ENCODE measurements around the gene TMEM178B.
"Not testable (repeated sequence)": the region's sequence is repeated elsewhere in the genome, so short reads cannot be mapped to it uniquely, and the experiment has no call there.

The TMEM178B gene

DNA sequence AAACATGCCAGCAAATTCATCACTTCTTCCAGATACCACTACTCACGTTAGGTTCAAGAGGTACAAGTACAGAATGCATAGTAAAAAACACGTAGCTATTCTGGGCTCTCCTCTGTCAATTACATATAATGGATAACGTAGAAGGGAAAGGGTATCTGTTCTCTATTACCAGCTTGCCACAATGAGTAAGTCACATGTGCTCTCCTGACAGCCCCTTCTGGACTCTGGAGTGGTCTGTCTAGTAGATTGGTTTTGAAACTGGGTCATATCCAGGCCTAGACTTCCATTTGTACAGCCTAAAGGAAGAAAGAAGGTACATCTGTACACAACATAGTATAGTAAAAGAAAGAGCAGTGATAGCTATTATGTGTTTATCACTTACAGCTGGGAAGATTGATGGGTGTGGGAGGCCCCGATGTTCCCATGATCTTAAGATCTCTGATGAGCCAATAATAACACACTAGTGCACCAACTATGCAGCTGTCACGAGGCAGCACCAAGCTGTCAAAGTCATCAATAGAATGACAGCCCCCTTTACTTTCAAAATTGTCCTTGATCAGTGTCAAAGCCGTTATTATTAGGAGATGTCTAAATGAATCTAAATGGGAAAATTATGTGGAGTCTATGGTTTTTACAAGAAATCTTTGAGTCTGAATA, 315.4 kb downstream of the TMEM178B start:
- DNase-seq (ENCODE audit: low read depth), result no peak

DNA sequence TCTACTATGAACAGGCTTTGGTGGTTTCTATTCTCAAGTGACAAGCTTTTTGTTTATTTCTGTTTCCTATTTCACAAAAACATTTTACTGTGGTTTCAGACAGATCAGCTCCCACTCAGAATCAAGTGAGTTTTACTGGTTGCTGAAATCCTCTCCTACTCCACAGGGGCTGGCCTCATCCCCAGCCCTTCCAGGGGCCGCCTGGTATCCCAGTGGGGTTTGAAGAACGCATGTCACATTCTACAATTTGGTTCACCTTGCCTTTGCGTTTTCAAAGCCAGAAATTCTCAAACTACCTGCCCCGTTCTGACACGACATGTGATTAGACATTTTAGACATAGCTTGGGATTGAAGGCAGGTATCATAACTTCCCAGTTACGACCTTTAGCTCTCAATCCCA, 316.5 kb downstream of the TMEM178B start:
- no peak for DNase-seq (ENCODE audit: low read depth)

DNA sequence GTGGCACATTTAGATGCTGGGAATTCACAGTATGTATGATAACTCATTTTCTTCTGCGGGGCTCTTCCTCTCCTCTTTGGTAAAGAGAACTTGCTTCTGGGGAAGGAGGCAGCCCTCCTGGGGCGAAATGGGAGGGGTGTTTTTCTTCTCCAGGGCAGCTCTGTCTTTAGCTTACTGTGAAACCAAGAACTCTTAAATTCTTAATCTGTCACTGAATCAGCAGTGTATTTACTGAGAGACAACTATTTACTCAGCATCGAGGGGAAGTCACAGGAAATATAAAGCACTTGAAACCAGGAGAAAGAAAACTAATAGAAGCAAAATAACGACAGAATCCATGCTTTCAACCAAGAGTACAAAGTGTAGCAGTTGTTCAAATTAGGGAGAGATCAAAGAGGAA, 319.2 kb downstream of the TMEM178B start:
- DNase-seq (ENCODE audit: low read depth), result no peak

DNA sequence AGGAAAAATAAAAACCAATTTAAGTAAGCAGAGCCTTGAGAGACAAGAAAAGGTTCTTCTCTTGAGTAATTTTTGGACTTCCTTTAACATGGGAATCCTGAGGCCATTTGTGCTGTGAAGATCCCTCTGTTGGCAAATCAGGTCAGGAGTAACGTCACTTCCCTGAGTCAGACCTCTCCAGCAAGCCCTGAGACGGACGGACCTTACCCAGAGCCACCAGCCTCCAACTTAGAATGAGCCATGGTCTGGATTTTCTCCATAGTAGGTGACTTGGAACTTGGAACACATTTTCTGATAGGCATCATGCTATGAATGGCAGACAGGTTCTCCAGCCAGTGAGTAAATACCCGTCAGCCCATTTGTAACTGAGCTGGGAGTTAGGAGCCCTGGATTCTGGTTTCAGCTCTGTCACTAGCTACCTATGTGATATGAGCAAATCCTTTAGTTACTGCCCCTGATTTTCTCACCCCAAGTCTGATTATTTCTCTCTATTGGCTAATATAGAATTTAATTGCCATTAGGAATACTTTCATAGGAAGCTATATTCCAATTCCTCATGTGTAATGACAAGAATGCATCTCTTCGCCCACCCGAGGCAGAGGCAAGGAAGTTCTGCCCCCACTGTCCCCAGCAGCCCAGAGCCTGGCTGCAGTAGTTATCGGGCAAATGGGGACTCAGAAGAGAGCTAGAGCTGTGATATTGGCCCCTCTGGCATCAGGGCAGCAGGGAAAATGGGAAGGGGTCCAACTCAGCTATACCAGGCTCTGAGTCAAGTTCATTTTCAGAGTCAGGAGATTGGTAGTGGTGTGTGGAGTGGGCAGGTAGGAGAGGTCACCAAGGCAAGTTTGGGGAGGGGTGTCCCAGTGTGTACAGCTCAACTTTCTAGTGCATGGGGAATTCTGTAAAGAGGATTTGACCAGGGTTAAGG, 323.6 kb downstream of the TMEM178B start:
- no peak for DNase-seq (ENCODE audit: low read depth)

DNA sequence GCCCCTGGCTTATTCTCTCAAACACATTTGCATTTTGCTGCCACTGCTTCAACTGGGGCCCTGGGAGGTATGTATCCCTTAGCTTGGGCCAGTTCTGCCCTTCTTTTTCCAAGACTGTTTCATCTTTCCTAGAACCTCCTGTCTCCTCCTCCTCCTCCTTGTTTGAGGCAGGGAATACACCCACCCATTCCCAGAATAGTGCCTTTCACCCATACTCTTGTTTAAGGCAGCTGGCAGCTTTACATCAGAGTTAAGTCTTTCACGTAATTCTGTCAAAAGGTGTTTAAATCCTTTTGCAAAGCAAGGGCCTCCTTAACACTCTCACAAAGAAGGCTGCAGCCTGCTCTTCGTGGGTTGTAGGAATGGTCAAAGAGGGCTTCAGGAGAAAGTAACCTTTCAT, 326.5 kb downstream of the TMEM178B start:
- no peak for DNase-seq (ENCODE audit: low read depth)

DNA sequence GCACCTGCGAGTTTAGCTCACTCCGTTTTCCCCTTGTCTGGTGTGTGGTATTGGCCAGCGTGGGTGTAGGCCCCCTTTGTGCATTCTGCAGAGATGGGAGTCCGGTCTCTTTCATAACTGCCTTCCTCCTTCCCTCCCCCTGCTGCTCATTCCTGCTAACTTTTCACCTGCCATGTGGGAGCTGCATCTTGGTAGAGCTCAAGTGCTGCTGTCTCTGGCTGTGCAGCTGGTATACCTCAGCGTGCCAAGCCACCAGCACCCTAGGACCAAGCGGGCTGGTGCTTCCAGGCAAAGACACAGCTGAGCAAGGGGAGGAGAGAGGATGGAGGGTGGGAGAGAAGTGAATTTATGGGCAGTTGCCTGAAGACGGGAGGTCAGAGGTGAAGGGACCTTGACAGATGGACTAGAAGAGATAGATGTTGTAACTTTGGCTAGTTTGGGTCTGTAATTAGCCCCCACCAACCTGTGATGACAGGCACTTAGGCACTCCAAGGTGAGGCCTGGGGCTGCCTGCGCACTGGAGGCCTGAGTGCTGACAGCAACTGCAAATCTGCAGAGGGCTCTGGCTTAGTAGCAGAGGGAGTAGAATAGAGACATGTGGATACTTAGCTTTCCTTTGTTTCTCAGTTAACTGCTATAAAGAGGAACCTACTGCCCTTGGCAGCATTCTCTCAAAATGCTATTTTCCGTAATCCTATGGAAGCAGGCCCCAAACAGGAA, 328.6 kb downstream of the TMEM178B start:
- no peak for DNase-seq (ENCODE audit: low read depth)

DNA sequence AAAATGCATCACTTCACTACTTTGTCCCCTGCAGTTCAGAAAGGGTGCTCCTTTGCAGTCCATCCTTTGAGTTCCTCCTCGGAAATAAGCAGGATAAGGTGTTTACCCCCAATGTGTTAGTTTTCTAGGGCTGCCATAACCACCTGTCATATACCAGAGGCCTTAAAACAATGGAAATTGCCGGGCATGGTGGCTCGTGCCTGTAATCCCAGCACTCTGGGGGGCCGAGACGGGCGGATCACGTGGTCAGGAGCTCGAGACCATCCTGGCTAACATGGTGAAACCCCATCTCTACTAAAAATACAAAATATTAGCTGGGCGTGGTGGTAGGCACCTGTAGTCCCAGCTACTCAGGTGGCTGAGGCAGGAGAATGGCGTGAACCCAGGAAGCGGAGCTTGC, 330.0 kb downstream of the TMEM178B start:
- not testable (repeated sequence) for DNase-seq (ENCODE audit: low read depth)

DNA sequence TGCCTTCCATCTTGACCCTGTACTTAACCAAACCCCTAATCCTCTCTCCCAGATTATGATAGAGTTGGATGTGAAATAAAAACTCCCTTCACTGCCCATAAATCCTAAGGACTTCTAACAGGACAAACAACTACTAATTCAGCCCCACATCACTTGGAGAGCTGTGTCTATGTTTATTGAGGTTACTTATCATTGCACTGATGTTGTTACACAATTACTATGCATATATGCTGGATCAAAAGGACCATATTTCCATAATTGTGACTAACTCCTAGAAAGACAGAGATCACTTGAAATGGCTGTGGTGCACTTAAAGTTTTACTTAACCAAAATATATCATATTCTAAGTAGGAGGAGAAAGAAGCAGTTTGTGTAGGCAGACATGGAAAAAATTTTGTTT, 332.5 kb downstream of the TMEM178B start:
- no peak for DNase-seq (ENCODE audit: low read depth)

DNA sequence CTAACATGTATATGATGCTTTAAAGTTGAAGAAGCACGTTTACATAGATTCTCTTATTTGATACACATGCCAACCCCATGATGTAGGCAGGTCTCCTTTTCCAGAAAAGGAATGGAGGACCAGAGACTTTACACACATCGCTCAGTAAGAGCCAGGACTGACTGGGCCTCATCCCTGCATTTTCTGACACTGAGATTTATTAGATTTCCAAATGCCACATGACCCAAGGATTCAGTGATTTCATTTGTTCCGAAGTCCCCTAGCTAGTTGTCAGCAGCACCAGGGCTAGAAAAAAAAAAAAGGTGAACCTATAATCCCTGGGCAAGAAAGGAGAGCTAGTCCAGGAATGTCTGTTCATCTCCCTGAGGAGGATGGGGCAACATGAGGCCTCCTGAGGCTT, 334.0 kb downstream of the TMEM178B start:
- DNase-seq (ENCODE audit: low read depth), result no peak

DNA sequence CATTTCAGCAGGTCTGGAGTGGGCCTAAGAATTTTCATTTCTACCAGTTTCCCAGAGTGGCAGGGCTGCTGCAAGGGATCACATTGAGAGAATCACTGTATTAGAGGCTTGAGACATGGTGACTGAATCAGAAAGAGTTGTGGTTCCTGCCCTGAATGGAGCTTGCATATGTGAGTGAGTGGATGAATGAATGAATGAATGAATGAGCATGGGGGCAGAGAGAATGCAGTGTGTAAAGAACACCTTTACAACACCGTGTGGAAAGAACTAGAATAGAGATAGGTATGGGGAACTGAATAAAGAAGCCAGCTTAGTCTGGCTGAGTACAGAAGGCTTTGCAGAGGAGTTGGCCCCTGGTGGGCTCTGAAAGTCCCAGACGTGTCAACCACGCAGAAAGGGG, 334.6 kb downstream of the TMEM178B start:
- DNase-seq (ENCODE audit: low read depth), result no peak

DNA sequence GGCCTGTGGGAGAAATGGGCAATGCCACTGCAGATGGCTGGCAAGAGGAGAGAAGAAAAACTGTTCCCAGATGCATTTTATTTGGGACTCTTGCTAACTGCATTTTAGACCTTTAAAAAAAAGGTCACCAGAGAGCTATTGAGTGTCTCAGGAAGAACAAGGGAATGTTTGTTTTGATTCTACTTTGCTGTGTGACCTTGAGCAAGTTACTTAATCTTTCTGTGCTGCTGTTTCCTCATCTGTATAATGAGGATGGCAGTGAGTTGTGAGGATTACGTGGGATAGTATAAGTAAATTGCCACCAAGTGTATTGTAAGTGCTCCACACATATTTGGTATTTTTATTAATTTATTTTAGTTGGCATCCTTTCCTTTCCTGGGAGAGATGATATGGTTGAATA, 335.4 kb downstream of the TMEM178B start:
- DNase-seq (ENCODE audit: low read depth), result no peak

DNA sequence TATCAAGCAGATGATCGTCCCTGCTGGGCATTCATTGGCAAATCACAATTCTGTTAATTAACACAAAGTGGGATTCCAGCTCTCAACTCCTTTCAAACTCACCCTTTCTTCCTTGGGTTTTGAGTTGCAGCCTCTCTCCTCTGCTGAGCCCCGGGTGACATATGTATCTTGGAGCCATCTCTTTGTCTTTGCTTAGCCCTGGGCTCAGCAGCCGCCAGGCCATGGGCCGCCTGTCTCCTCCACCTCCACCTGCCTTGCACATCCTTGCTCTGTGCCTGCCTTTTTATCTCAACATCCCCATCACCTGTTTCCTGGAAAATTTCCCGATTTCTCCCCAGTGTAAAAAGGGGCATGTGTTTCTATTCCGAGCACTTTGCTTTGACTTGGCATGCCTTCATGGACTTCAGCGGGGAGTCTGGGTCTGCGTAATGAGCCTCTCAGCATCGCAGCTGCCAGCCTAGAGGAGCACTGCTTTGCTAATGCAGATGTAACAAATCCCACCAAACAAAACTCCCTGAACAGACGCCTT, 336.0 kb downstream of the TMEM178B start:
- no peak for DNase-seq (ENCODE audit: low read depth)

DNA sequence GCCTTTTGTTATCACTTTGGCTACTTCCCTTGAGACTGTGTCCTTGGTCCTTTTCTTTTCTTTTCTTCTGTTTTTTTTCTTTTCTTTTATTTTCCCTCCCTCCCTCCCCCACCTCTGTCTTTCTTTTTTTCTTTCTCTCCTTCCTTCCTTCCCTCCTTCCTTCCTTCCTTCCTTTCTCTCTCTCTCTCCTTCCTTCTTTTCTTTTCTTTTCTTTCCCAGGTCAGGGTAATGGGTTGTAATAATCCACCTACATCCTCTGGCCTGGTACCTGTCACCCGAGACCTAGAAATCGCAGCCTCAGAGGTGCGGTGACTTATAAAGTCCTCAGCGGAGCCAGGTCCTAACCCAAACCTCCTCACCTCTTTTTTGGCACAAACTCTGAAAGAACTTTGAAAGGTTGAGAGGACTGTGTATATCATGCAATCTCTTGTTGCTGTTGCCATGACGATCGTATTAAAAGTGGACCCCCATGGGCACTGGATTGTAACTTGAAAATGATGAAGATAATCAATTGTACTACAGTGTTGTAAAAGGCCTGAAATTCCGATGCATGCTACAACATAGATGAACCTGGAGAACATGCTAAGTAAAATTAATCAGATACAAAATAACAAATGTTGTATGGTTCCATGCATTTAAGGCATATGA, 336.6 kb downstream of the TMEM178B start:
- DNase-seq (ENCODE audit: low read depth), result no peak

DNA sequence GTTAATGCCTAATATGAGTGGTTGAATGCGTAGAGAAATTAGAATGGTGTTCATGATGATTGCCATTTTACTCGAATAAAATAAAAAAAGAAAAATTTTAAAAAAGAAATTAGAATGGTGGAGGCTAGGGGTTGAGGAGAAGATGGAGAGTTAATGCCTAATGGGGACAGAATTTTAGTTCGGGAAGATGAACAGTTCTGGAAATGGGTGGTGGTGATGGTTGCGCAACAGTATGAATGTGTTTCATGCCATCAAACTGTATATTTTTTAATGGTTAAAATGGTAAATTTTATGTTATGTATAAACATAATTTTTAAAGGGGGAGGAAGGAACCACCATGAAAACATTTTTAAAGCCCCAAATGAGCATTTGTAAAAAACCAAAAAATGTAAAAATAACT, 337.3 kb downstream of the TMEM178B start:
- no peak for DNase-seq (ENCODE audit: low read depth)

DNA sequence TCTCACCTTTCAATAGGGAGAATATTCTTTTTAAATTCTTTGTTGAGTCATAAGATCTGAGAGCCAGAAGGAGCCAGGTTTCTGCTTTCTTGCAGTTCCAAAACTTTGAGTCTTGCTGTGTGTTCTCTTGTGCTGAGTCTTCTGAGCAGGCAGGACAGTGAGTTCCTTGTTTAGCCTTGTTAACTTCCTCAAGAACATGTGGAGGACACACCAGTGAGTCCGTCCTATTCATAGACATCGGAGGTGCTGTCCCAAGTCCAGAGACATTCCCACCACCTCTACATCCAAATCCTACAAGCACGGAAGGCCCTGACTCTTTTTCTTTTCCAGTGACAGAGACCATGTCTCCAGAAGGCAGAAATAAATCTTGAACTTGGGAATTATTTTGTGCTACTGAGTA, 342.1 kb downstream of the TMEM178B start:
- DNase-seq (ENCODE audit: low read depth), result no peak

DNA sequence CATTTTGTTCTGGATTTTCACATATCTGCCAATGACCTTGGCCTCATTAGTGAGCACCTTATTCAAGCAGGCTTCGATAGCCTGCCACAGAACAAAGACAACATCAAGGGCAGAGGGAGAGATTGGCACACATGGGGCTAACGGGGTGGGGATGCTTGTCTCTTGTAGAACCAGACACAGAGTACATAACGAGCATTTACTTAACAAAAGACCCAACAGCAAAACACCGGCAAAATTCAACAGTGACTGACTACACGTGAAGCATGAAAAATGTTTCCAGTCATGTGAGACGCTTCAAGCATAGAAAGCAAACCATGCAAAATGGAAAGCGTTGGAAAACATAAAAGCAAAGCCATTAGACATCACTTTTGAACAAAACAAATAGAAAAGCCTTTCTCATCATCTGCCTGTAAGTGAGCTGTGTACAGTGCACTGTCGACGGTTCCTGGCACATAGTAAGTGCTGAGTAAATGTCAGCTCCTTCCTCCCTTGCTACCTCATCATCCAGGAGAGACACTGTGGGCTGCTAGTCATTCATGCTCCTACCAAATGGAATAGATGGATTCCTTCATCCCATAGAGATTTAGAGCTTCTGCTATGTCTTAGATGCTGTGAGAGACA, 342.9 kb downstream of the TMEM178B start:
- no peak for DNase-seq (ENCODE audit: low read depth)

DNA sequence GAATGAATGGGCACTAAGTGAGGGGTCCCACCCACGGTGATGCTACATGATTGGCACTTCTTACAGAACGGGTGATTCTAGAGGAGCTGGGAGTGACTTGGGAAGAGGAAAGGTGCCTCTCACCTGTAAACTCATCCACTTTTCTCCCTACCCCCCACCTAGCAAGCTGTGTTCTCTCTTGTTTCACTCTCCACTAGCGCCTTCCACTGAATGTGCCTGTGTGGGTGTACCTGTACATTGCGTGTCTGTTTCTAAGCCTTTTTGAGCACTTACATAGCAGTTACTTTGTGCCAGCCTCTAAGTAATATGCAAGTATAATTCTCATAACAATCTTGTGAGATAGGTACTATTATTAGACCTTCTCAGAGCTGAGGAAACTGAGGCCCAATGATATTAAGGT, 343.6 kb downstream of the TMEM178B start:
- DNase-seq (ENCODE audit: low read depth), result no peak

DNA sequence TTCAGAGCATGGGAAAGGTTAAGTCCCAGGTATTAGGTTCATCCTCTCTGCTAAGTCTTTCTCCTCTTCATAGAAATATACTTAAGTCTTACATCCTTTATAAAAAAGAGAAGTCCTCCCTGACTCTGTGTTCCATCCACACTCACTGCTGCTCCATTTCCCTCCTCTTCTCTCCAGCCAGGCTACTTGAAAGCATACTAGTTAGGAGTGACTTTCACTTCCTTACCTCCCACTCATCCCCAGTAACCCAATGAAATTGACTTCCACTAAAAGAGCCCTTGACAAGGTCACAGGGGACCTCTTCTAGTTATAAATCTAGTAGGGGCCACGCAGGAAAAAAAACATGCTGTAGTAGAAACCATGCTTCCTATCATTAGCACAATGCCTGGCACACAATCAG, 344.2 kb downstream of the TMEM178B start:
- no peak for DNase-seq (ENCODE audit: low read depth)

DNA sequence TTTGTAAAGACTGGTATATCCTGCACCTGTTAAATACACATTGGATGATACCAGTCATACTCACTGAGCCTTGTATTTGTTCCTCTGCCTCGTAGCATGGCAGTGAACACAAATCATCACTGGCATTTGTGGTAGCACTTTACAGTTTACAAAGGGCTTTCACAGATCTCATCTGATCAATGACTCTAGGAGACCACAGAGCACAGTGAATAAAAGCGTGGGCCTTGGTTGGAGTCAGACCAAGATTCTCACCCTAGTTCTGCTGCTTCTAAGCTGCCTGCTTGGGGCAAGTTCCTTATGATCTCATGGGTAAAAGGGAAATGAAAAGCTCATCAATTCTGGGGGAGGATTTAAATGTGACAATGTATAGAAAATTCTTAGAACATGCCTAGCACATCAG, 347.4 kb downstream of the TMEM178B start:
- DNase-seq (ENCODE audit: low read depth), result no peak

DNA sequence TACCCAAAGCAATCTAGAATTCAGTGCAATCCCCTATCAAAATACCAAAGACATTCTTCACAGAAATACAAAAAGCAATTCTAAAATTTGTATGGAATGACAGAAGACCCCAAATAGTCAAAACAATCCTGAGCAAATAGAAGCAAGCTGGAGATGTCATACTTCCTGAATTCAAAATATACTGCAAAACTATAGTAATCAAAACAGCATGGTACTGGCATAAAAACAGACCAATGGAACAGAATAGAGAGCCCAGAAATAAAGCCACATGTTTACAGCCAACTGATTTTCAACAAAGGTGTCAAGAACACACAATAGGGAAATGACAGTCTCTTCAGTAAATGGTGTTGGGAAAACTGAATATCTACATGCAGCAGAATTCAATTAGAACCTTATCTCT, 353.3 kb downstream of the TMEM178B start:
- DNase-seq (ENCODE audit: low read depth), result no peak

DNA sequence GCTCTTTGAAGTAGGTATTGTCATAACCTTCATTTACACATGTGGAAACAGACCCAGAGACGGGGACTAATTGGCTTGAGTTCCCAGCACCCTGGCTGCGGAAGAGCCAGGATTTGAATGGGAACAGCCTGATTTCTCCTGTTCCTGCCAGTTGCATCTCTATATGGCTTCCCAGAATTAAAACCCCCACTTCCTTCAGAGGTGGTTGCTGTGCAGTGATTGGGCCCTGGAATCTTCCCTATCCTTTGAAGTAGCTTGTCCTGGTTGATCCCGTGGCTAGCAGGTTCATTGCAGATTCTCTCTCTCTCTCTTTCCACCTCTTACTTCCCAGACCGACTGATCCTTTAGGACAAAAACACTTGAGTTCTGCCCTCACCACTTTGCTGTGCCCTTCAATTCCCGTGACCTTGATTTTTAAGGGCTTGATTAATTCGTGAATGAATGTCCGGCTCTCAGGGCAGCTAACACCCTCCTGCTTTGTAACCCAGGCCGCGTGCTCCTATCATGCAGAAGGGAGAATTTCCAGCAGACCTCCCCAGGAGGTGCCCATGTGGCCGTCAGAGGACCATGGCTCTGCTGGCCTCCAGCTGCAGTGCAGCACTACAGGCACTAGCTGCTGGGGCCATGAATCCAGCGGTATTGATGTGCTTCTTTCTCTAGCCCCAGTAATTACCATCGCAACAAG, 356.7 kb downstream of the TMEM178B start:
- DNase-seq (ENCODE audit: low read depth), result no peak
